ENCODE data around the gene FARS2.

DNA sequence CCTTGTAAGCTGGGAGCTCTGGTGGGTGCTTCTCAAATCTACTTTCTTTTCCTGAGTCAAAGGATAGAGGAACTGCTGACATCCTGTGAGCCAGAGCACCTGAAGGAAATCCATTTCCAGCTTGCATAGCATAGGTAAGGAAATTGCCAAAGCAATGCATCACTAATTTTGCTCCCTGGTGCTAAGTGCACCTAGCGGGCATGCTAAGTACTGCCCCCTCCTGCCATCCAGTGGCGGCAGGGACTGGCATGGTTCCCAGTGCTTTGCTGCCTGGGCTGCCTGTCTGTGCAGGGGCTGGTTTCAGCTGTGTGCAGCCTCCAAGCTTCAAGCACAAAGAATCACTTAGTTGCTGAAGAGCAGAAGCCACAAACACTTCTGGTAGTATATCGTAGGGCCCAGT lies 63.9 kb downstream of the FARS2 start:
- TF ChIP-seq POLR2A (IDR thresholded peaks at IDR 0.05) (no peak), EP300 (IDR thresholded peaks at IDR 0.05) (no peak), POLR2AphosphoS5 (IDR thresholded peaks at IDR 0.05) (no peak)
- TF ChIP-seq, protein P1, sequence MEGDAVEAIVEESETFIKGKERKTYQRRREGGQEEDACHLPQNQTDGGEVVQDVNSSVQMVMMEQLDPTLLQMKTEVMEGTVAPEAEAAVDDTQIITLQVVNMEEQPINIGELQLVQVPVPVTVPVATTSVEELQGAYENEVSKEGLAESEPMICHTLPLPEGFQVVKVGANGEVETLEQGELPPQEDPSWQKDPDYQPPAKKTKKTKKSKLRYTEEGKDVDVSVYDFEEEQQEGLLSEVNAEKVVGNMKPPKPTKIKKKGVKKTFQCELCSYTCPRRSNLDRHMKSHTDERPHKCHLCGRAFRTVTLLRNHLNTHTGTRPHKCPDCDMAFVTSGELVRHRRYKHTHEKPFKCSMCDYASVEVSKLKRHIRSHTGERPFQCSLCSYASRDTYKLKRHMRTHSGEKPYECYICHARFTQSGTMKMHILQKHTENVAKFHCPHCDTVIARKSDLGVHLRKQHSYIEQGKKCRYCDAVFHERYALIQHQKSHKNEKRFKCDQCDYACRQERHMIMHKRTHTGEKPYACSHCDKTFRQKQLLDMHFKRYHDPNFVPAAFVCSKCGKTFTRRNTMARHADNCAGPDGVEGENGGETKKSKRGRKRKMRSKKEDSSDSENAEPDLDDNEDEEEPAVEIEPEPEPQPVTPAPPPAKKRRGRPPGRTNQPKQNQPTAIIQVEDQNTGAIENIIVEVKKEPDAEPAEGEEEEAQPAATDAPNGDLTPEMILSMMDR (IDR thresholded peaks at IDR 0.05): no peak
